GM10266 (cell line): ENCODE measurements around the gene RSPO3.
"Not testable (repeated sequence)": the region's sequence is repeated elsewhere in the genome, so short reads cannot be mapped to it uniquely, and the experiment has no call there.

ENCODE experiments used
- DNase-seq: peaks from one replicate; pipeline ENCODE4 v3.0.0; 2012; ENCODE audit errors: extremely low spot score
- TF ChIP-seq, protein P1 (sequence below): IDR thresholded peaks from 2 replicates; pipeline ENCODE4 v1.5.1; 2012; ENCODE audit warnings: mild to moderate bottlenecking, low read depth; ENCODE audit not compliant: control insufficient read depth, insufficient read depth; ENCODE audit errors: missing control alignments

Gene RSPO3

DNA sequence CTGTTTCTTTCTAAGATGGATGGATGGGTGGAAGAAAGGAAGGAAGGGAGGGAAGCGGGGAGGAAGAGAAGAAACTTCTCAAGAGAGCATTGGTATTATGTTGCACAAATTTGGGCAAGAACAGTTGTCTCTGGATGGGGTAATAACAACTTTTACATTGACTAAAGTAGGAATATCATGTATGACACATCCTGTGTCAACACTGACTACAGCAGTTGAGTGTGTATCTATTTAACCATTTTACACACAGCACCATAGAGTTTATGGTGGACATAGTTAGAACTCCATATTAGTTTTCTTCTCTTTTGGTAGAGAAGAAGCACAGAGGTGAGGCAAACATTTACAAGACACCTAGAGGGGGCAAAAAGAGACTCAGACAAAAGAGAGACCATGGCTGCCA is 103.9 kb downstream of the RSPO3 start:
- no peak for DNase-seq

DNA sequence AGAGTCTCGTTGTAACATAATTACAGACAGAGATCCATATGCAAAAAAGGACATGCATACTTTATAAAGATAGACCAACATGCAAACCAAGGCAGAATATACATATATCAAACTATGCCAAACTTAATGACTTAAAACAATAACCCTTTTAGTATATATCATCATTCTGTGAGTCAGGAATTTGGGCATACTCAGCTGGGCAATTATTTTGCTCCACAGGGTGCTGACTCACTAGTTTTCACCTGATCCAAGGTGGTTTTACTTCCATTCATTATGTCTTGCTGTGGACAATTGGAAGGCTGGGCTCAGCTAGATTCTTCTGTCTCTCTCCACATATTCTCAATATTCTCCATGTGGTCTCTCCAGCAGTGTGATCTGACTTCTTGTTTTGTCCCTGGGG is 107.0 kb downstream of the RSPO3 start:
- TF ChIP-seq, protein P1, sequence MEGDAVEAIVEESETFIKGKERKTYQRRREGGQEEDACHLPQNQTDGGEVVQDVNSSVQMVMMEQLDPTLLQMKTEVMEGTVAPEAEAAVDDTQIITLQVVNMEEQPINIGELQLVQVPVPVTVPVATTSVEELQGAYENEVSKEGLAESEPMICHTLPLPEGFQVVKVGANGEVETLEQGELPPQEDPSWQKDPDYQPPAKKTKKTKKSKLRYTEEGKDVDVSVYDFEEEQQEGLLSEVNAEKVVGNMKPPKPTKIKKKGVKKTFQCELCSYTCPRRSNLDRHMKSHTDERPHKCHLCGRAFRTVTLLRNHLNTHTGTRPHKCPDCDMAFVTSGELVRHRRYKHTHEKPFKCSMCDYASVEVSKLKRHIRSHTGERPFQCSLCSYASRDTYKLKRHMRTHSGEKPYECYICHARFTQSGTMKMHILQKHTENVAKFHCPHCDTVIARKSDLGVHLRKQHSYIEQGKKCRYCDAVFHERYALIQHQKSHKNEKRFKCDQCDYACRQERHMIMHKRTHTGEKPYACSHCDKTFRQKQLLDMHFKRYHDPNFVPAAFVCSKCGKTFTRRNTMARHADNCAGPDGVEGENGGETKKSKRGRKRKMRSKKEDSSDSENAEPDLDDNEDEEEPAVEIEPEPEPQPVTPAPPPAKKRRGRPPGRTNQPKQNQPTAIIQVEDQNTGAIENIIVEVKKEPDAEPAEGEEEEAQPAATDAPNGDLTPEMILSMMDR = no peak

More for the DNA sequence above, 103.9 kb downstream of the RSPO3 start:
- TF ChIP-seq, protein P1 = no peak

GRCh38 chr6:127233819-127234218 is 115.3 kb downstream of the RSPO3 start:
- not testable (repeated sequence) for DNase-seq

More for the DNA sequence above, 107.0 kb downstream of the RSPO3 start:
- no peak for DNase-seq

DNA sequence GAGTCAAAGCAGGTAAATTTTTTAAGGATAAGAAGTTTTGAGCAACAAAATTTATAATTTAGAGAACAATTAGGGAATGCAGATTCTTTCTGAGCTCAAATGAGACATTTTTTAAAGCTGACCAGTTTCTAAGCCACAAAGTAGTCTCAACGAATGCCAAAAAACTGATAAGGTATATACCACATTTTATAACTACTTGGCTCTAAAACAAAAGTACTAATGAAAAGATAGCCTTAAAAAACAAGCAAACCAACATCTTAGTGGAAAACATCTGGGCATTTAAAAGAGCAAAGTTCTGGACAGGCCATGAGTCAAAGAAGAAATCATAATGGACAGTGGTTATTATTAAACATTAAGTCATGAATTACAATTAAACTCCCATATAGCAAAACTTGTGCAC is 125.0 kb downstream of the RSPO3 start:
- no peak for DNase-seq
- TF ChIP-seq, protein P1 = no peak
